H1 (cell line): Measurements from ENCODE around the gene TOM1L2. TPM values are rescaled to one million over a fixed set of nuclear protein-coding genes. Genes with fewer than 3 reads are reported as not detected.

Experiments used
- CTCF ChIA-PET: fragments of 300-600 bp; sonication (Branson Sonifier 250); formaldehyde crosslinking; loops from one replicate; lab custom pipeline; 2021; ENCODE audit not compliant: partially characterized antibody; lab: Charles Lee
- POLR2A ChIA-PET: fragments of 300-600 bp; sonication (Branson Sonifier 250); formaldehyde crosslinking; loops from one replicate; lab custom pipeline; 2021; ENCODE audit warnings: inconsistent platforms; ENCODE audit not compliant: partially characterized antibody; lab: Charles Lee
- DNase-seq, 2 experiments: peaks; one replicate each; pipeline versions ENCODE4 v3.0.0 to v3.0.0-alpha.2; 2010 to 2022; ENCODE audit warnings: low spot score in 2 of 2, low read depth in 1 of 2, mixed read lengths in 1 of 2
- FAIRE-seq: peaks from 2 replicates; lab custom pipeline; 2011; peaks lifted over from hg19 to GRCh38; lab: Jason Lieb, UNC
- H2AFZ ChIP-seq: 2 replicates; pipeline ENCODE4 v1.8.1; 2012; ENCODE audit warnings: low read length, inconsistent platforms
- H2AK5ac ChIP-seq: 2 replicates; pipeline ENCODE4 v1.6.1; 2013; ENCODE audit warnings: low read depth, low read length
- H2BK120ac ChIP-seq: replicated peaks from 2 replicates; pipeline ENCODE3; 2013; ENCODE audit warnings: low read depth, low read length, inconsistent platforms
- H2BK12ac ChIP-seq: 2 replicates; pipeline ENCODE4 v1.6.1; 2013; ENCODE audit warnings: low read depth, low read length
- H2BK15ac ChIP-seq: 2 replicates; pipeline ENCODE4 v1.6.1; 2013; ENCODE audit warnings: low read length
- H2BK20ac ChIP-seq: 2 replicates; pipeline ENCODE4 v1.6.1; 2013; ENCODE audit warnings: low read length
- H2BK5ac ChIP-seq: 2 replicates; pipeline ENCODE4 v1.6.1; 2013; ENCODE audit warnings: low read depth, low read length
- H3K14ac ChIP-seq: 2 replicates; pipeline ENCODE4 v1.6.1; 2013; ENCODE audit warnings: inconsistent platforms; ENCODE audit not compliant: insufficient read length
- H3K18ac ChIP-seq: 2 replicates; pipeline ENCODE4 v1.6.1; 2013; ENCODE audit warnings: low read length; ENCODE audit errors: extremely low read depth
- H3K23ac ChIP-seq: 2 replicates; pipeline ENCODE4 v1.6.1; 2013; ENCODE audit warnings: inconsistent platforms; ENCODE audit not compliant: insufficient read length
- H3K23me2 ChIP-seq: 2 replicates; pipeline ENCODE4 v1.6.1; 2013; ENCODE audit warnings: low read depth, low read length
- H3K27ac ChIP-seq: 2 replicates; pipeline ENCODE4 v1.6.1; 2011; ENCODE audit warnings: low read depth, low read length, inconsistent platforms
- H3K27me3 ChIP-seq, 4 experiments: replicated peaks in 1 of 4; 1 replicate in 1 of 4; 2 replicates in 3 of 4; pipeline versions ENCODE4 v1.6.1 to v1.8.1; 2011 to 2013; ENCODE audit warnings: low read length in 3 of 4, mild to moderate bottlenecking in 3 of 4, inconsistent platforms in 2 of 4, mixed read lengths in 2 of 4, moderate library complexity in 1 of 4; ENCODE audit not compliant: control insufficient read depth in 3 of 4, insufficient read depth in 3 of 4; ENCODE audit errors: extremely low read depth in 1 of 4
- H3K36me3 ChIP-seq, 4 experiments: 2 replicates each; pipeline versions ENCODE4 v1.6.1 to v1.8.1; 2011 to 2013; ENCODE audit warnings: mild to moderate bottlenecking in 4 of 4, low read length in 3 of 4, moderate library complexity in 2 of 4, control low read depth in 1 of 4, inconsistent platforms in 1 of 4; ENCODE audit not compliant: insufficient read depth in 4 of 4, control insufficient read depth in 2 of 4
- H3K4ac ChIP-seq: replicated peaks from 2 replicates; pipeline ENCODE3; 2013; ENCODE audit warnings: low read length, low read depth, mixed read lengths, inconsistent platforms; ENCODE audit not compliant: insufficient read length
- H3K4me1 ChIP-seq, 4 experiments: replicated peaks in 1 of 4; 1 replicate in 1 of 4; 2 replicates in 3 of 4; pipeline versions ENCODE4 v1.6.1 to v1.8.1; 2011 to 2013; ENCODE audit warnings: low read length in 3 of 4, inconsistent platforms in 2 of 4, mixed read lengths in 1 of 4; ENCODE audit not compliant: insufficient read depth in 4 of 4, control insufficient read depth in 3 of 4
- H3K4me2 ChIP-seq, 2 experiments: 2 replicates each; pipeline versions ENCODE4 v1.6.1 to v1.8.1; 2011 to 2013; ENCODE audit warnings: low read depth in 2 of 2, low read length in 2 of 2, control low read depth in 1 of 2, inconsistent platforms in 1 of 2, mild to moderate bottlenecking in 1 of 2; ENCODE audit not compliant: insufficient read depth in 1 of 2
- H3K4me3 ChIP-seq, 4 experiments: fragments of 200-600, 300-600 bp in 1 of 4; sonication (generic), shearing (Covaris generic), sonication (Bioruptor Twin) in 1 of 4; 2 replicates each; pipeline versions ENCODE4 v1.5.1 to v1.8.1; 2011 to 2016; ENCODE audit warnings: low read length in 4 of 4, low read depth in 3 of 4, control low read depth in 2 of 4, inconsistent platforms in 2 of 4, mild to moderate bottlenecking in 2 of 4, mixed read lengths in 1 of 4, moderate library complexity in 1 of 4; ENCODE audit not compliant: insufficient read depth in 2 of 4; ENCODE audit errors: extremely low read depth in 1 of 4
- H3K56ac ChIP-seq: replicated peaks from 2 replicates; pipeline ENCODE3; 2013; ENCODE audit warnings: low read depth, mild to moderate bottlenecking, mixed read lengths, low read length, inconsistent platforms; ENCODE audit not compliant: insufficient read length
- H3K79me1 ChIP-seq: 2 replicates; pipeline ENCODE4 v1.6.1; 2013; ENCODE audit warnings: low read depth, low read length, control low read depth
- H3K79me2 ChIP-seq, 2 experiments: 2 replicates each; pipeline versions ENCODE4 v1.6.1 to v1.8.1; 2012 to 2013; ENCODE audit warnings: low read length in 2 of 2, mild to moderate bottlenecking in 2 of 2, inconsistent platforms in 1 of 2; ENCODE audit not compliant: insufficient read depth in 2 of 2, control insufficient read depth in 1 of 2
- H3K9ac ChIP-seq, 4 experiments: replicated peaks in 1 of 4; 1 replicate in 1 of 4; 2 replicates in 3 of 4; pipeline versions ENCODE4 v1.6.1 to v1.8.1; 2011 to 2013; ENCODE audit warnings: low read depth in 3 of 4, low read length in 3 of 4, control low read depth in 2 of 4, mild to moderate bottlenecking in 2 of 4, moderate library complexity in 2 of 4, inconsistent platforms in 1 of 4; ENCODE audit errors: extremely low read depth in 1 of 4
- H3K9me3 ChIP-seq, 2 experiments: 2 replicates each; pipeline versions ENCODE4 v1.6.1 to v1.8.1; 2012 to 2013; ENCODE audit warnings: mild to moderate bottlenecking in 2 of 2, moderate library complexity in 2 of 2, control low read depth in 1 of 2, inconsistent platforms in 1 of 2, low read depth in 1 of 2, low read length in 1 of 2, mixed read lengths in 1 of 2; ENCODE audit not compliant: insufficient read depth in 2 of 2
- H4K20me1 ChIP-seq, 2 experiments: replicated peaks in 1 of 2; 2 replicates each; pipeline versions ENCODE3 to v1.8.1; 2011 to 2013; ENCODE audit warnings: inconsistent platforms in 2 of 2, low read length in 2 of 2, mild to moderate bottlenecking in 1 of 2; ENCODE audit not compliant: insufficient read depth in 2 of 2, control insufficient read depth in 1 of 2
- H4K5ac ChIP-seq: 2 replicates; pipeline ENCODE4 v1.6.1; 2013; ENCODE audit warnings: low read length, low read depth, mixed read lengths, inconsistent platforms; ENCODE audit not compliant: insufficient read length
- H4K8ac ChIP-seq: 2 replicates; pipeline ENCODE4 v1.8.0; 2013; ENCODE audit warnings: mild to moderate bottlenecking, moderate library complexity, low read length, inconsistent platforms; ENCODE audit not compliant: insufficient read depth; ENCODE audit errors: extremely low read depth
- H4K91ac ChIP-seq: replicated peaks from 2 replicates; pipeline ENCODE3; 2013; ENCODE audit warnings: low read length, mixed read lengths, inconsistent platforms; ENCODE audit not compliant: insufficient read length
- ASH2L ChIP-seq: fragments of 200-600, 300-600 bp; sonication (generic); IDR thresholded peaks from one replicate; pipeline ENCODE4 v1.7.1; 2017; ENCODE audit warnings: low read length
- BCL11A ChIP-seq, 2 experiments: IDR thresholded peaks; one replicate each; pipeline ENCODE4 v1.6.1; 2011; ENCODE audit warnings: low read depth in 2 of 2, low read length in 2 of 2, mild to moderate bottlenecking in 2 of 2
- CREB1 ChIP-seq: IDR thresholded peaks from 2 replicates; pipeline ENCODE4 v1.6.1; 2012; ENCODE audit warnings: inconsistent platforms
- FOSL1 ChIP-seq: IDR thresholded peaks from 2 replicates; pipeline ENCODE4 v1.6.1; 2011; ENCODE audit warnings: mild to moderate bottlenecking, low read depth, low read length, moderate library complexity; ENCODE audit not compliant: insufficient read depth
- GABPA ChIP-seq: IDR thresholded peaks from 2 replicates; pipeline ENCODE4 v1.6.1; 2011; ENCODE audit warnings: mild to moderate bottlenecking, low read length, moderate library complexity, borderline replicate concordance; ENCODE audit not compliant: insufficient read depth
- JUN ChIP-seq: IDR thresholded peaks from 2 replicates; pipeline ENCODE4 v1.6.1; 2011; ENCODE audit warnings: low read depth, mild to moderate bottlenecking, improper control_type of control experiment, low read length
- KDM5A ChIP-seq: fragments of 200-600 bp; IDR thresholded peaks from 2 replicates; pipeline ENCODE4 v1.7.1; 2012; ENCODE audit warnings: mild to moderate bottlenecking, low read length, inconsistent platforms, mixed read lengths
- MAX ChIP-seq: IDR thresholded peaks from 2 replicates; pipeline ENCODE4 v1.6.1; 2012; ENCODE audit warnings: inconsistent platforms
- NRF1 ChIP-seq: IDR thresholded peaks from 2 replicates; pipeline ENCODE4 v1.6.1; 2011; ENCODE audit warnings: mild to moderate bottlenecking, low read depth, low read length, improper control_type of control experiment
- TBP ChIP-seq: IDR thresholded peaks from 2 replicates; pipeline ENCODE4 v1.6.1; 2011; ENCODE audit warnings: low read depth, low read length, improper control_type of control experiment
- TEAD4 ChIP-seq: IDR thresholded peaks from 2 replicates; pipeline ENCODE4 v1.6.1; 2012; ENCODE audit warnings: low read depth, low read length, inconsistent platforms, mixed read lengths
- WGBS, 2 experiments: shearing (Covaris generic) in 1 of 2; methylation state at CpG; one replicate each; pipeline versions ENCODE4 v1.1.6 to v1.1.7; 2013 to 2015; ENCODE audit warnings: low lambda C conversion rate in 2 of 2, mixed read lengths in 2 of 2, inconsistent platforms in 1 of 2, low coverage in 1 of 2, missing lambda C conversion rate in 1 of 2; ENCODE audit not compliant: insufficient replicate concordance in 2 of 2, insufficient coverage in 1 of 2, insufficient read length in 1 of 2; ENCODE audit errors: extremely low coverage in 1 of 2, missing lambda C conversion rate in 1 of 2; 5-methylcytosine and 5-hydroxymethylcytosine counted together
- polyA plus RNA-seq, 7 experiments: library from polyadenylated mRNA; depleted of rRNA in 3 of 7; stranded (reverse) in 5 of 7; unstranded in 2 of 7; fragments of >200 nt in 5 of 7; fragments of 200-250 nt in 2 of 7; gene quantifications; 1 replicate in 5 of 7; 2 replicates in 1 of 7; 4 replicates in 1 of 7; pipeline versions ENCODE4 v1.2.1 to v1.2.3, GENCODE V29; 2011 to 2013; ENCODE audit warnings: missing spikeins in 2 of 7, mixed read lengths in 2 of 7
- total RNA-seq: library from RNA; stranded (reverse); fragmentation: NEBNext Ultra II Directional; extraction: Animal tissue kit (Norgen Biotek cat#: 25700); gene quantifications from 2 replicates; pipeline ENCODE4 v1.2.1, GENCODE V29; 2021
- TF ChIP-seq, protein P1 (sequence below): IDR thresholded peaks from 2 replicates; pipeline ENCODE4 v1.6.1; 2012; ENCODE audit warnings: inconsistent platforms

The TOM1L2 gene
- total and polyA plus RNA-seq, 2 of the 8 experiments (the other 6 are each of a cell fraction or from before 2014, with no cell fraction given): 2.0 to 3.4 TPM

DNA sequence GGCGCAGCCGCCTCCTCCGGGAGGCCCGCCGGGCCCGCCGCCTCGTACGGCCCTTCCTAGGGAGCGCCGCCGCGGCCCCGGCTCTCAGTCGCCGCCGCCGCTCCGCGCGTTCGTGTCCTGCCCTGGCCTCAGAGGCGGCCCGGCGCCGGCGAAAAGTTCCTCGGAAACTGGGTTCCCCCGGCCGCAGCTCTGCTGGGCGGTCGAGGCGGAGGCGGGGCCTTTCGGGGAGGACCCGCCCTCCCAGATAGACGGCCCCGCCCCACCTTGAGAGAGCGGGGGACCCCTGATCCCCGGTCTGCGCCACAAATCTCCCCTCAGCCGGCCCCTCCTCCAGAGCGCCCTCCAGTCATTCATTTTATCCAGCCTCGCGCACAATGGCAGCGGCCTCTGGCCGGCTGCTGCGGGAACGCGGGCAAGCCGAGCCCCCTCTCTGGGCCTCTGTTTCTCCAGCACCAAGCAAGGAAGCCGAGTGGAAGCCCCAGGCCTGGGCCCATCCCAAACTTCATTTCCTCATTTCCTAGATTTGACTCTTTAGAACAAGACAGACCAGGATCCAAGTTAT is 135.3 kb downstream of the TOM1L2 start, which contains the start of gene SREBF1:
SREBF1 (minus strand) TSS at position 169 of the 562 bp plus-strand sequence. CDS start 169 bp downstream, outside the sequence.
- no peak within 1 kb of the TSS for H3K14ac ChIP-seq
- H3K79me1 ChIP-seq: peaks cover 7% of the 10 kb centered on the region
- CTCF ChIA-PET: interaction anchor here (0.6 to 6.6 kb wide), 12 partner anchors 9 to 197 kb away, joined by 3 to 66 read pairs (median 6); no protein-coding TSS in a partner anchor
- H3K23me2 ChIP-seq: peaks cover 15% of the 10 kb centered on the region
- DNase-seq (peak; percentile 59 to 84), FAIRE-seq (no peak)
- peak within 1 kb of the TSS; percentile 93 for H3K27ac ChIP-seq
- peak within 1 kb of the TSS; percentile 86 for H3K56ac ChIP-seq
- peak within 1 kb of the TSS; percentile 92 for H2BK15ac ChIP-seq
- peak within 1 kb of the TSS; percentile 99 for H3K18ac ChIP-seq
- H3K4me1 ChIP-seq: peaks cover 19 to 48% (median 39%) of the 10 kb centered on the region in 4 experiments
- no peak within 1 kb of the TSS for H2AFZ ChIP-seq
- H3K79me2 ChIP-seq: peaks cover 23 to 37% of the 10 kb centered on the region in 2 experiments
- peak within 1 kb of the TSS; percentile 63 for H4K5ac ChIP-seq
- H3K9ac ChIP-seq: peak within 1 kb of the TSS; percentile 96 to 99 (median 99)
- peak within 1 kb of the TSS; percentile 95 for H4K91ac ChIP-seq
- H4K20me1 ChIP-seq: peaks cover 16 to 17% of the 10 kb centered on the region in 2 experiments
- POLR2A ChIA-PET: interaction anchor here (0.6 to 18.4 kb wide), 35 partner anchors 9 to 342 kb away, joined by 3 to 532 read pairs (median 5); no protein-coding TSS in a partner anchor
- H2BK5ac ChIP-seq: peak within 1 kb of the TSS; percentile 99
- H3K9me3 ChIP-seq: no peaks in the 10 kb centered on the region
- peak within 1 kb of the TSS; percentile 79 to 86 for H3K4me2 ChIP-seq
- 4% methylated on average over 46 of the region's 52 CpGs; no CpG with 5 or more reads in 1 of the 2 experiments for WGBS, 2 experiments
- H2BK120ac ChIP-seq: peak within 1 kb of the TSS; percentile 39
- H2BK12ac ChIP-seq: peak within 1 kb of the TSS; percentile 99
- H3K27me3 ChIP-seq: no peaks in the 10 kb centered on the region
- H4K8ac ChIP-seq: peak within 1 kb of the TSS; percentile 98
- no peak within 1 kb of the TSS for H3K23ac ChIP-seq
- H2BK20ac ChIP-seq: peak within 1 kb of the TSS; percentile 98
- H3K4ac ChIP-seq: peak within 1 kb of the TSS; percentile 84
- H2AK5ac ChIP-seq: peak within 1 kb of the TSS; percentile 99
- H3K36me3 ChIP-seq: peaks cover 0 to 5% (median under 1%) of the 10 kb centered on the region in 4 experiments; a peak in 4 of 8 replicates
- H3K4me3 ChIP-seq: peak within 1 kb of the TSS; percentile 81 to 99 (median 96)
- TF ChIP-seq ASH2L (no peak), TBP (no peak; the same call in 1 of the 2 replicates), MAX (no peak), KDM5A (no peak), JUN (no peak), FOSL1 (no peak), BCL11A (IDR thresholded peaks at IDR 0.05; ENCODE audit: low read depth in 2 of 2, low read length in 2 of 2) (no peak), TEAD4 (no peak), GABPA (no peak), CREB1 (0 out of 2 replicates have a peak, but pooled peaks have one; percentile 13), NRF1 (no peak)
- TF ChIP-seq, protein P1, sequence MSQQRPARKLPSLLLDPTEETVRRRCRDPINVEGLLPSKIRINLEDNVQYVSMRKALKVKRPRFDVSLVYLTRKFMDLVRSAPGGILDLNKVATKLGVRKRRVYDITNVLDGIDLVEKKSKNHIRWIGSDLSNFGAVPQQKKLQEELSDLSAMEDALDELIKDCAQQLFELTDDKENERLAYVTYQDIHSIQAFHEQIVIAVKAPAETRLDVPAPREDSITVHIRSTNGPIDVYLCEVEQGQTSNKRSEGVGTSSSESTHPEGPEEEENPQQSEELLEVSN: no peak
